Right atrium auricular region (tissue), 2 donors: ENCODE data around the gene FKBP1A. TPM values are rescaled to one million over a fixed set of nuclear protein-coding genes. Genes with fewer than 3 reads are reported as not detected.
A peak's percentile ranks its signal among the peaks of the same experiment; 100 is the strongest.

ENCODE experiments used
- DNase-seq: peaks from one replicate; pipeline ENCODE4 v3.0.0-alpha.2; 2019; ENCODE audit warnings: low spot score
- H3K27ac ChIP-seq, 2 donors: fragments of 200-600 bp; sonication (generic); 1 replicate in 1 of 2; 2 replicates in 1 of 2; pipeline ENCODE4 v1.5.1; 2016 to 2019
- H3K27me3 ChIP-seq, 2 donors: fragments of 200-600 bp; sonication (generic); one replicate each; pipeline versions ENCODE4 v1.5.1 to v1.6.0; 2017 to 2019
- H3K36me3 ChIP-seq: fragments of 200-600 bp; sonication (generic); one replicate; pipeline ENCODE4 v1.5.1; 2016
- H3K4me1 ChIP-seq, 2 donors: fragments of 200-600 bp; sonication (generic); one replicate each; pipeline versions ENCODE4 v1.5.1 to v1.6.0; 2017 to 2019
- H3K4me3 ChIP-seq, 2 donors: fragments of 200-600 bp; sonication (generic); 1 replicate in 1 of 2; 2 replicates in 1 of 2; pipeline ENCODE4 v1.5.1; 2017 to 2019; ENCODE audit warnings: mild to moderate bottlenecking in 1 of 2, moderate library complexity in 1 of 2
- H3K9me3 ChIP-seq, 2 donors: fragments of 200-600 bp; sonication (generic); one replicate each; pipeline ENCODE4 v1.5.1; 2019
- CTCF ChIP-seq, 2 donors: fragments of 200-600 bp; sonication (generic); IDR thresholded peaks; one replicate each; pipeline ENCODE4 v1.5.1; 2019; ENCODE audit warnings: antibody characterized with exemption in 2 of 2
- total RNA-seq, 2 donors: library from RNA; depleted of rRNA; stranded (reverse); fragments of >200 nt; gene quantifications; one replicate each; pipeline ENCODE4 v1.1.0, GENCODE V29; 2016

Gene FKBP1A
- total RNA-seq, 2 donors from 2014 or later = 73.5 to 98.7 TPM

GRCh38 chr20:1323256-1323655 is 69.6 kb downstream of the FKBP1A start:
- DNase-seq = no peak
- Histone ChIP-seq H3K27me3 (no peaks in the 10 kb centered on the region), H3K36me3 (no peaks in the 10 kb centered on the region), H3K27ac (peak overlapping the region; percentile 99), H3K9me3 (no peaks in the 10 kb centered on the region), H3K4me1 (peaks cover 0 to 62% of the 10 kb centered on the region in 2 donors), H3K4me3 (no peak overlapping the region)
- TF ChIP-seq CTCF (IDR thresholded peaks at IDR 0.05) = no peak

- peak; percentile 74 for DNase-seq
- no peaks in the 10 kb centered on the region for H3K36me3 ChIP-seq
- H3K4me1 ChIP-seq = peaks cover 0 to 56% of the 10 kb centered on the region in 2 donors
- H3K27me3 ChIP-seq = no peaks in the 10 kb centered on the region
- no peak overlapping the region for H3K4me3 ChIP-seq
- no peaks in the 10 kb centered on the region for H3K9me3 ChIP-seq
- no peak for TF ChIP-seq CTCF (IDR thresholded peaks at IDR 0.05)
- peak overlapping the region; percentile 99 for H3K27ac ChIP-seq
Measured at GRCh38 chr20:1322511-1323245, 70.2 kb downstream of the FKBP1A start.

- DNase-seq = no peak
- peaks cover 0 to 46% of the 10 kb centered on the region in 2 donors for H3K4me1 ChIP-seq
Measured at GRCh38 chr20:1321654-1321939, 71.3 kb downstream of the FKBP1A start.

GRCh38 chr20:1320902-1321653 is 71.8 kb downstream of the FKBP1A start:
- no peaks in the 10 kb centered on the region for H3K36me3 ChIP-seq
- DNase-seq = no peak
- H3K4me1 ChIP-seq = peaks cover 0 to 40% of the 10 kb centered on the region in 2 donors
- no peaks in the 10 kb centered on the region for H3K27me3 ChIP-seq
- no peaks in the 10 kb centered on the region for H3K9me3 ChIP-seq
- peak overlapping the region; percentile 74 to 99 for H3K27ac ChIP-seq
- no peak for TF ChIP-seq CTCF (IDR thresholded peaks at IDR 0.05)
- no peak overlapping the region for H3K4me3 ChIP-seq

More at GRCh38 chr20:1321654-1321939, 71.3 kb downstream of the FKBP1A start:
- TF ChIP-seq CTCF (IDR thresholded peaks at IDR 0.05) = no peak
- Histone ChIP-seq H3K4me3 (no peak overlapping the region), H3K27ac (peak overlapping the region; percentile 74 to 99), H3K27me3 (no peaks in the 10 kb centered on the region), H3K36me3 (no peaks in the 10 kb centered on the region), H3K9me3 (no peaks in the 10 kb centered on the region)

- Histone ChIP-seq H3K9me3 (no peaks in the 10 kb centered on the region), H3K4me3 (no peak overlapping the region), H3K4me1 (peaks cover 0 to 38% of the 10 kb centered on the region in 2 donors), H3K36me3 (no peaks in the 10 kb centered on the region), H3K27me3 (no peaks in the 10 kb centered on the region), H3K27ac (no peak overlapping the region)
- TF ChIP-seq CTCF (IDR thresholded peaks at IDR 0.05) = no peak
- DNase-seq = no peak
Measured at GRCh38 chr20:1320016-1320415, 72.8 kb downstream of the FKBP1A start.
